Astrocyte (in vitro differentiated cells and primary cell): Measurements from ENCODE around the gene TMEM258.

Experiments used
- CTCF ChIP-seq: IDR thresholded peaks from 2 replicates; pipeline ENCODE4 v1.5.1; 2011; ENCODE audit warnings: low read depth, mild to moderate bottlenecking, inconsistent platforms, low read length, moderate library complexity; ENCODE audit not compliant: insufficient read depth
- EZH2 ChIP-seq: IDR thresholded peaks from 2 replicates; pipeline ENCODE4 v1.6.1; 2012; ENCODE audit warnings: mild to moderate bottlenecking, low read length, inconsistent platforms; ENCODE audit not compliant: insufficient read depth

- no peak for TF ChIP-seq CTCF
- no peak for TF ChIP-seq EZH2
Measured at GRCh38 chr11:61756452-61757212, 35.8 kb downstream of the TMEM258 start.
